Epithelial cell of proximal tubule (primary cell): ENCODE data around the gene HERC3. TPM values are rescaled to one million over a fixed set of nuclear protein-coding genes. Genes with fewer than 3 reads are reported as not detected.

Experiments used
- DNase-seq: peaks from one replicate; pipeline ENCODE4 v3.0.0-alpha.2; 2011; ENCODE audit warnings: low read depth
- H3K4me3 ChIP-seq: 2 replicates; pipeline ENCODE4 v1.5.1; 2011; ENCODE audit warnings: low read depth, mild to moderate bottlenecking, low read length
- total RNA-seq: library from RNA; depleted of rRNA; stranded (reverse); fragments of >200 nt; gene quantifications from 2 replicates; pipeline ENCODE4 v1.2.3, GENCODE V29; 2015
- TF ChIP-seq, protein P1 (sequence below): conservative IDR thresholded peaks from 2 replicates; pipeline ENCODE4 v1.5.1; 2012; ENCODE audit warnings: low read depth, mild to moderate bottlenecking, low read length

The HERC3 gene
- total RNA-seq, 1 donor from 2014 or later, result 14.0 TPM

GRCh38 chr4:88655226-88655625, 62.9 kb downstream of the HERC3 start:
- TF ChIP-seq, protein P1, sequence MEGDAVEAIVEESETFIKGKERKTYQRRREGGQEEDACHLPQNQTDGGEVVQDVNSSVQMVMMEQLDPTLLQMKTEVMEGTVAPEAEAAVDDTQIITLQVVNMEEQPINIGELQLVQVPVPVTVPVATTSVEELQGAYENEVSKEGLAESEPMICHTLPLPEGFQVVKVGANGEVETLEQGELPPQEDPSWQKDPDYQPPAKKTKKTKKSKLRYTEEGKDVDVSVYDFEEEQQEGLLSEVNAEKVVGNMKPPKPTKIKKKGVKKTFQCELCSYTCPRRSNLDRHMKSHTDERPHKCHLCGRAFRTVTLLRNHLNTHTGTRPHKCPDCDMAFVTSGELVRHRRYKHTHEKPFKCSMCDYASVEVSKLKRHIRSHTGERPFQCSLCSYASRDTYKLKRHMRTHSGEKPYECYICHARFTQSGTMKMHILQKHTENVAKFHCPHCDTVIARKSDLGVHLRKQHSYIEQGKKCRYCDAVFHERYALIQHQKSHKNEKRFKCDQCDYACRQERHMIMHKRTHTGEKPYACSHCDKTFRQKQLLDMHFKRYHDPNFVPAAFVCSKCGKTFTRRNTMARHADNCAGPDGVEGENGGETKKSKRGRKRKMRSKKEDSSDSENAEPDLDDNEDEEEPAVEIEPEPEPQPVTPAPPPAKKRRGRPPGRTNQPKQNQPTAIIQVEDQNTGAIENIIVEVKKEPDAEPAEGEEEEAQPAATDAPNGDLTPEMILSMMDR, result no peak
- DNase-seq, result no peak
- no peak overlapping the region for H3K4me3 ChIP-seq

DNA sequence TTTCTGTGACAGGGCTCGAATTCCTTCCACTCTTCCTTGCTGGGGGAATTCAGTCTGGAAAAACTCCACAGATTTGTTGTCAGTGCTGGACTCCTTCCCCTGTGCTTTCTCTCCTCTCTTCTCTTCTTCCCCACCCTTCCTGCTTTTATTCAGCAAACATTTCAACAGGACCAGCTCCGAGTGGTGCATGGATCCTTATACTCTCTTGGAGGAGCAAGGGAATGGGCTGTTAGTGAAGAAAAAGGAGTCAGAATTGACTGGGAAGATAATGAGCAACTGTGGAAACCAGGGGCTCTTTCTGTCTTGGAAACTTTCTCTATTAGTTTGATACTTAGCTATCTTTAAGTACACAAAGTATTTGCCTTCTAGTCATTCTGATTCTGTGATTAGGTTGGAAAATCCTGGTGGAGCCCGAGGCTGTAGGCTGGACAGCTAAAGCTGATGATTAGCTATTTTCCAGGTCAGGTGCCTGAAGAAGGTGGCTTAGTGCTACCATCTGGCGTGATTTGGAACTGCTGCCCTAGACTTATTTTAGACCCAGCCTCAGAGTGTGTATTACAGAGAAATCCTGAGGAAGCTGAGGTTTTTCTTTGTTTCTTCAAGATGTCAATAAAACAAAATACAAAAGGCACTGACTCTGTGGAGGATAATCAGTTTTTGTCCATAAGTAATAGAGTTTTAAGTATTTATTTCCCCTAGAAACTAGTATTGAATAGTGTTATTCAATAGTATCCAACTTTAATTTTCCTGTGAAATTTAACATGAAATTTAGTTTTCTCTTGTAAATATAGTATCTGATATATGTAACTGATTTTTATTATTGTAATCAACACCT, 67.0 kb downstream of the HERC3 start:
- DNase-seq, result peak; percentile 51
- TF ChIP-seq, protein P1, result peak; percentile 93
- no peak overlapping the region for H3K4me3 ChIP-seq

DNA sequence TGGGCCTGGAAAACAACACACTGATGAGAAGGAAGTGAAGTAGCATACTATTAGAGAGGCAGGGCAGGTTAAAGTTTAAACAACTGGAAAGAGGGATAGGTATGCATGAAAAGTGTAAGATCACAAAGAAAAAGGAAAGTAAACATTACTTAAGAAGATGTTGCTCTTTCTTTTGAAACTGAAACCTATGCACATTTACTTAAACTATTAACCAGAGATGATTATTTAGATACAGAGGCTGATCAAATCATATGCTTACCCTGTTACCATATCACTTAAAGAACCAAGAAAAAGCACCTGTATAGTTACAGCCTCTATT, 67.6 kb downstream of the HERC3 start:
- no peak overlapping the region for H3K4me3 ChIP-seq
- DNase-seq, result no peak
- TF ChIP-seq, protein P1, result no peak

GRCh38 chr4:88660446-88661294, 68.4 kb downstream of the HERC3 start:
- TF ChIP-seq, protein P1, result no peak
- no peak overlapping the region for H3K4me3 ChIP-seq
- DNase-seq, result no peak

DNA sequence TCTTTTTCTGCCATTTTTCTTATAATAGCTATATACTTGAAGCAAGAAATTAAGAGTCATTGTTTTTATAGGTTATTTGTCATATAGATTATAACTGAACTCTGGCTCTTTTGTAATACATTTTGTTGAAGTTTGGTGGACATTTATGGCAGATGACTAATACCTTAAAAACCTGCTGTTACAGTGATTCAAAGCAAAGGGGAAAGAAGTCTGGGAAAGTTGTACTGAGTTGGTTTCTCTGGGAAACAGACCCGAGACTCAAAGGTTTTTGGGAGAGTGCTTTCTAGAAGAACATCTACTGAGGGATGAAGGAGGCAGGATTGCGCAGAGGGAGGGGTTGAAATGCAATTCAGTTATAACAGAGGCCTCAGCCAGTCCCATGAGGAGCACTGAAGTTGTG, 69.5 kb downstream of the HERC3 start:
- TF ChIP-seq, protein P1, result no peak
- no peak overlapping the region for H3K4me3 ChIP-seq
- DNase-seq, result no peak

DNA sequence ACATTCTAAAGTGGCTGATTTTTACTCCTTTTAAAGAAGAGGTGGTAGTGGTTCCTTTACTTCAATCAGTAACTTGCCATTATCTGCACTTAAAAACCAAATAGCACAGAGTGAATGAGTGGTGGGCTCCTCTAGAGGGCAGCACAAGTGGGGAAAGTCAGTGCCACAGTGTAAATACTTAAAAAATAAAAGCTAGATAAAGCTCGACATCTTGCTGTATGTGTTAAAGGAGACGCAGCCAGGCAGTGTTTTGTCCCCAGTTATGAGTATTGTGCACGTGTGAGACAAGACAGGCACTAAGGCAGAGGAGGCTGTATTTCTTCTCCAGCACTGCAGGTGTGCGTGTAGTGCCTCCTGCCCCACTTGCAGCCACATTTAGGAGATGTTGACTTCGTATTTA, 80.7 kb downstream of the HERC3 start:
- no peak overlapping the region for H3K4me3 ChIP-seq
- TF ChIP-seq, protein P1, result peak; percentile 75
- DNase-seq, result no peak
